GM21447 (cell line): ENCODE results near the gene CSRNP2.

Source experiments
- ATAC-seq: cut with Tn5 transposase; IDR thresholded peaks from one replicate; pipeline ENCODE4 v1.9.1; 2021; ENCODE audit not compliant: unreplicated experiment

Gene CSRNP2, protein sequence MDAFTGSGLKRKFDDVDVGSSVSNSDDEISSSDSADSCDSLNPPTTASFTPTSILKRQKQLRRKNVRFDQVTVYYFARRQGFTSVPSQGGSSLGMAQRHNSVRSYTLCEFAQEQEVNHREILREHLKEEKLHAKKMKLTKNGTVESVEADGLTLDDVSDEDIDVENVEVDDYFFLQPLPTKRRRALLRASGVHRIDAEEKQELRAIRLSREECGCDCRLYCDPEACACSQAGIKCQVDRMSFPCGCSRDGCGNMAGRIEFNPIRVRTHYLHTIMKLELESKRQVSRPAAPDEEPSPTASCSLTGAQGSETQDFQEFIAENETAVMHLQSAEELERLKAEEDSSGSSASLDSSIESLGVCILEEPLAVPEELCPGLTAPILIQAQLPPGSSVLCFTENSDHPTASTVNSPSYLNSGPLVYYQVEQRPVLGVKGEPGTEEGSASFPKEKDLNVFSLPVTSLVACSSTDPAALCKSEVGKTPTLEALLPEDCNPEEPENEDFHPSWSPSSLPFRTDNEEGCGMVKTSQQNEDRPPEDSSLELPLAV

GRCh38 chr12:51083126-51083833 is at the start of gene CSRNP2:
TSS of gene CSRNP2 (minus strand) at chr12:51083596. CDS start at chr12:51076561, 7,035 bp downstream.
- ATAC-seq, result peak; percentile 98

DNA sequence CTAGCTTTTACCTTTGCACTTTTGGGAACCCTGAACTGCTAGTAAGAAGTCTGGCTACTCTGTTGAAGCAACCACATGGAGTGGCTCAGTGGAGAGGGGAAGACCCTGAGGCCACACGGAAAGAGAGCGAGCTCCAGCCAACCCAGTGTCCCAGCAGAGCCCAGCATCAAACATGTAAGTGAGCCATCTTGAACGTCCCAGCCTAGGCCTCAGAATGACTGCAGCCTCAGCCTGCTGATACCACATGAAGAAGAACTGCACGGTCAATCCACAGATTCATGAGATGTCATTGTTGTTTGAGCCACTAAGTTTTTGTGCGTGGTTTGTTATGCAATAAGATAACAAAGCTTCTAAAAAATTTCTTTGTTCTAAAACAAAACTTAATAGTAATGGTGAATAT is 49.3 kb upstream of the CSRNP2 start:
- ATAC-seq, result no peak

DNA sequence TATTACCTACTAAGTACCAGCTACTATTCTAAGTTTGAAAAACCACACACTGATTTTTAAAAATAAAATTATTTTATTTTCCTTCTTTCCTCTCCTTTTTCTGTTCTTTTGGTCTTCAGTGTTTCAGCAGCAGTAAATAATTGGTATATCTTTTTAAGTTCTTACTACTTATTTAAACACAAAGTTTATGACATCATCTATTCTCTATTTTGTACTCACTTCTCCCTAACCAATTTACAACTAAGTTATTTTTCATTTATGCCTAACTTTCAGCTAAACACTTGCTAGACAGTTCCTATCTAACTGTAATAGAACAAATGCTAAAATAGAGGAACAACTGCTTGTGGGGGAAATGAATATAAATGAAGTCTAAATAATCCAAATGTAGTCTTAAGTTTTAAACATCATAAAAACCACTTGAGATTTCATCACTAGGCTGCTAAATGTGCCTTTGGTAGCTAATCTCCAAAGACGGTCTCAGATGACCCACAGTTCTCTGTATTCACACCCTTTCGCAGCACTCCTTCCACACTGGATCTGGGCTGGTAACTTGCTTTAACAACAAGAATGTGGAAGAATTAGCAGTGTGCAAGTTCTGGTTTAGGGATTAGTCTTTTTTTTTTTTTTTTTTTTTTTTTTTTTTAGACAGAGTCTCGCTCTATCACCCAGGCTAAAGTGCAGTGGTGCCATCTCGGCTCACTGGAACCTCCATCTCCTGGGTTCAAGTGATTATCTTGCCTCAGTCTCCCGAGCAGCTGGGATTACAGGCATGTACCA is 48.5 kb upstream of the CSRNP2 start:
- no peak for ATAC-seq

GRCh38 chr12:51128919-51129318 is 45.5 kb upstream of the CSRNP2 start:
- ATAC-seq, result no peak

DNA sequence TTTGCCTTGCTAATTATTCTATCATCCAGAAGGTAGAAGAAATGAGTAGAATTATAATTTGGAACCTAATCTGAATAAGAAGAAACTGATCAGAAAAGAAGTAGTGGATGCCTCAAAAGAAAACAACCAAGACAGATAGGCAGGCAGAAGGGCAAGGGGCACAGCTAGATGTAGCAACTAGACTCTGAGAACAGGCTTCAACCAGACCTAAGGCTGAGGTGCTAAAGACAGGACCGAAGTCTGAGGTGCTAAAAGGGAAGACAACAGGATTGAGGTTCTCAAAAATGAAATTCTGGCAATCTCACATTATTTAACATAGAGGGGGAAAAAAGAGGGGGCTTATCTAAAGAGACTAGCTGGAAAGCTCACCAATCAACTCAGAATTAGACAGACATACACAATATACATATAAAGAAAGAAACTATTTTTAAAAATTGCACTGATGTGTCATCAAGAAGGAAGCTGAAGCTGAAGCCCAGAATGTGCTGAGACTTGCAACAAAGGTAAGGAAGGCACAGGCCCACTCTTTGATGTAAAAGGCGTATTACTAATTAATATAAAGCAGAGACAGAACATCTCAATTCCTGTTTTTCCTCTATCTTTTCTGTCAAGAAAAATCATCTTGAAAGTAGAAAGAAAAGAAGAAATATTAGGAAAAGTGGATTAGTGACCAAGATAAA is 43.8 kb upstream of the CSRNP2 start:
- no peak for ATAC-seq

- ATAC-seq, result no peak
Measured at GRCh38 chr12:51126297-51126696, 42.9 kb upstream of the CSRNP2 start.

GRCh38 chr12:51124504-51124903 is 41.1 kb upstream of the CSRNP2 start:
- ATAC-seq, result no peak

DNA sequence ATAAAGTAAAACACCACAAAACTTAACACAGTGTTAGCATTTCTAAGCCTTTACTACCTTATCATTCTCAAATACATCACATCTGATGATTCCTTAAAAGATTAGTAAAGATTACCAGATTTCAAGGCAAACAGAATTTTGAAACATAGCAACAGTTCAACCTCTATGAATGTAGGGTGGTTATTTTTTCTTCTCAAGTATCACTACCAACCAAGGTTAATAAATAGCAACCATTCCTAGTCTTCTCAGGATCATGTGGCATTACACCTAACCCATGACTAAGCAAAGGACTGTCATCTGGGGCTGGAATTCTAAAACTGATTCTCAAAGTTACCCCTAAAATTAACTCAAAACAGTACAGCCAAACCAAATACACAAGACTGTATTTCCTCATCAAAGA is 39.4 kb upstream of the CSRNP2 start:
- ATAC-seq, result no peak

DNA sequence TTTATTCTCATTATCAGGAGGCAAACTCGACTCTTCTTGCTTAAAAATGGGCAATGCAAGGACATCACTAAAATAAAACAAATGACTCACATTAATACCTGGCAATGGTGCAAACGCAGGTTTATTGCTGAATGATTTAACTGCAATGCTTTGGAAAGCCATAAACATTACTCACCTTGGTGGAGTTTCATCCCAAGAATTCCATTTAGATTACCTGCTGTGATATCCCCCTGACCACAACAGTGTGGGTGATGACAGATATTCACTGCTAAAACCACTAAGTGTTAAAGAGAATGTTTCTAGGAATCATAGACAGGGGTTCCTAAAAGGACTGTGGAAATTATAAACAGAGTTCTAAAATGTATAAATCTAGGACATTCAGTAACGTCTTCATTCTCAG is 35.3 kb upstream of the CSRNP2 start:
- no peak for ATAC-seq

GRCh38 chr12:51115533-51115932 is 32.1 kb upstream of the CSRNP2 start:
- no peak for ATAC-seq

DNA sequence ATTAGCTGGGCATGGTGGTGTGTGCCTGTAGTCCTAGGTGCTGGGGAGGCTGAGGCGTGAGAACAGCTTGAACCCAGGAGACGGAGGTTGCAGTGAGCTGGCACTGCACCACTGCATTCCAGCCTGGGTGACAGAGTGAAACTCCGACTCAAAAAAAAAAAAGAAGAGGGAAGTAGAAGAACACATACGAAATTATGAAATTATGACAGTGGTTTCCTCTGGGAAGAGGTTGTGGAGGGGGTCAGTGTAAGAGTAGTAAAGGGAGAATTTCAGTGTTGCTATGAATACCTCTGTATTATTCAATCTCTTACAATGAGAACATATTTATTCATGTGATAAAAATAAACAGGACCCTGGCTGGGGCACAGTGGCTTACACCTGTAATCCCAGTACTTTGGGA is 24.7 kb upstream of the CSRNP2 start:
- no peak for ATAC-seq

- ATAC-seq, result no peak
Measured at GRCh38 chr12:51103977-51104376, 20.6 kb upstream of the CSRNP2 start.

GRCh38 chr12:51098611-51099010 is 15.2 kb upstream of the CSRNP2 start:
- ATAC-seq, result no peak

- ATAC-seq, result no peak
Measured at GRCh38 chr12:51090705-51091229, 7.4 kb upstream of the CSRNP2 start.

- ATAC-seq, result no peak
Measured at GRCh38 chr12:51087818-51088217, 4.4 kb upstream of the CSRNP2 start.

DNA sequence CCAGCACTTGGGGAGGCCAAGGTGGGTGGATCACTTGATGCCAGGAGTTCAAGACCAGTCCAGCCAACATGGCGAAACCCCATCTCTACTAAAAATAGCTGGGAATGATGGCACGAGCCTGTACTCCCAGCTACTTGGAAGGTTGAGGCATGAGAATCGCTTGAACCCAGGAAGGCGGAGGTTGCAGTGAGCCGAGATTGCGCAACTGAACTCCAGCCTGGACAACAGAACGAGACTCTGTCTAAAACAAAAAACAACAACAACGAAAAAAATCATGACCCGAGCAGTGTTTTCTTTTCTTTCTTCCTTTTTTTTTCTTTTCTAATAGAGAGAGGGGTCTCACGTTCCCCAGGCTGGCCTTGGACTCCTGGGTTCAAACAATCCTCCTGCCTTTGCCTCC is 3.5 kb upstream of the CSRNP2 start:
- no peak for ATAC-seq

DNA sequence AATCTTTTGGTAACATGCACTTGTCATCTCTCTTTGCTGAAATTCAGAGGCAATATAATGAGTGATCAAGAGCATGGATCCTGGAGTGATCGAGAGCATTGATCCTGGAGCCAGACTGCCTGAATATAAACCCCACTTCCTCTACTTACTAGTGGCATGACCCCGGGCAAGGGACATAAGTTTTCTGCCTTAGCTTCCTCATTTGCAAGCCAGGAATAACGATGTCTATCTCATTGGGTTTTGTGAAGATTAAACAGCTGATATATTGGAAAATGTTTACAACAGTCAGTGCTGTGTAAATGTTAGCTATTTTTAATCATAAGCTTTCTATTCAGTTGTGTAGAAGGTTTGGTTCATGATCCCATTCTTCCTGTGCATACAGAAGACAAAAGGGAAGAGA is 2.4 kb upstream of the CSRNP2 start:
- ATAC-seq, result no peak

DNA sequence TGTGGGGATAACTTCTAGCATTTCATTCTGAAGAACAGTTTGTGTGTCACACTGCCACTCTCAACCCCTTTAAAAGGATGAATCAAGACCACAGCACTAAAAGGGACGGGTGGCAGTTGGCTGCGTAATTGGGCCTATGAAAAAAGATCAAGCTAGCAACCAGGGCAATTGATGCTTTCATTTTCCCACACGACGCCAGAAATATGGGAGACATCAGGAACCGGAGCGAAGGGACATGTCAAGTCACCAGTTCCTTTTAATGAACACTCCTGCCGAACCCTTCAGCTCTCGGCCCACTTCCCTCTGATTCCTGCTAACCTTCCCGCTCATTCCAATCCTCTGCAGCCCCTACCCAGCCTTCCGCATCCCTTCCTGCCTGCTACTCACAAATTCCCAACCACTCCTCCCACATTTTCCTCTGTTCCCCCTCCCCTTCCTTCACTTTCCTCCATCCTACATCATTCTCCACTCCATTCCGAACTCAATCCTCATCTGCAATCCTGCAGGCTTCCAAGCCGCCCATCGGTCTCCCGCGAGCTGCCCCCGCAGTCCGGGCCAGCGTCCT is 753 bp downstream of the CSRNP2 start:
- ATAC-seq, result no peak

GRCh38 chr12:51081421-51081820 is 2.0 kb downstream of the CSRNP2 start:
- ATAC-seq, result no peak

GRCh38 chr12:51080136-51080535 is 3.3 kb downstream of the CSRNP2 start:
- ATAC-seq, result no peak
